Activated naive CD8-positive, alpha-beta T cell treated with anti-CD3 and anti-CD28 coated beads for 36 hours (primary cell): ENCODE measurements around the gene KCTD19. TPM values are rescaled to one million over a fixed set of nuclear protein-coding genes. Genes with fewer than 3 reads are reported as not detected.

Source experiments
- total RNA-seq, 2 experiments: library from RNA; stranded (reverse); gene quantifications; one replicate each; pipeline ENCODE4 v1.2.3, GENCODE V29; 2021

The KCTD19 gene
- total RNA-seq, 2 experiments from 2014 or later, result 2.2 to 3.0 TPM

Other genes with a start within 250 kb of the KCTD19 start
- gene PHAF1, start 216.8 kb downstream of the KCTD19 start, total RNA-seq, result 10 to 100 TPM; 13.8 to 14.9 TPM
- 1 to 10 TPM; 1.5 to 1.7 TPM for gene B3GNT9, start 175.7 kb downstream of the KCTD19 start, total RNA-seq
- 10 to 100 TPM; 15.3 to 16.0 TPM for gene TRADD, start 166.8 kb downstream of the KCTD19 start, total RNA-seq
- gene FBXL8, start 166.8 kb downstream of the KCTD19 start, total RNA-seq, result 1 to 10 TPM; 7.9 to 8.5 TPM
- gene HSF4, start 162.0 kb downstream of the KCTD19 start, total RNA-seq, result 10 to 100 TPM in 1 of 2 experiments, 1 to 10 TPM in 1; 9.3 to 10.1 TPM
- gene NOL3, start 156.2 kb downstream of the KCTD19 start, total RNA-seq, result 1 to 10 TPM; 6.1 to 6.4 TPM
- gene MATCAP1, start 142.8 kb downstream of the KCTD19 start, total RNA-seq, result 10 to 100 TPM; 15.8 to 16.7 TPM
- gene EXOC3L1, start 136.6 kb downstream of the KCTD19 start, total RNA-seq, result under 1 TPM in 1 of 2 experiments, not detected in 1; 0.19 TPM
- gene E2F4, start 134.6 kb downstream of the KCTD19 start, total RNA-seq, result 100 to 1,000 TPM; 130 to 136 TPM
- gene ELMO3, start 127.6 kb downstream of the KCTD19 start, total RNA-seq, result 1 to 10 TPM; 4.3 to 4.5 TPM
- gene TMEM208, start 99.6 kb downstream of the KCTD19 start, total RNA-seq, result 10 to 100 TPM; 46.5 to 48.6 TPM
- gene FHOD1, start 79.3 kb downstream of the KCTD19 start, total RNA-seq, result 10 to 100 TPM; 76.4 to 79.9 TPM
- 1 to 10 TPM; 5.8 to 6.1 TPM for gene SLC9A5, start 77.8 kb downstream of the KCTD19 start, total RNA-seq
- gene PLEKHG4, start 47.2 kb downstream of the KCTD19 start, total RNA-seq, result 10 to 100 TPM; 30.8 to 37.0 TPM
- 1 to 10 TPM in 1 of 2 experiments, under 1 TPM in 1; 0.82 to 1.1 TPM for gene LRRC36, start 74 bp upstream of the KCTD19 start, total RNA-seq
- not detected for gene TPPP3, start 66.8 kb upstream of the KCTD19 start, total RNA-seq
- 1 to 10 TPM in 1 of 2 experiments, under 1 TPM in 1; 0.76 to 1.2 TPM for gene ZDHHC1, start 89.7 kb upstream of the KCTD19 start, total RNA-seq
- 1 to 10 TPM; 2.8 to 3.1 TPM for gene HSD11B2, start 104.4 kb upstream of the KCTD19 start, total RNA-seq
- gene ATP6V0D1, start 154.4 kb upstream of the KCTD19 start, total RNA-seq, result 10 to 100 TPM; 33.0 to 33.6 TPM
- under 1 TPM in 1 of 2 experiments, not detected in 1; 0.40 TPM for gene AGRP, start 156.8 kb upstream of the KCTD19 start, total RNA-seq
- 10 to 100 TPM; 13.9 to 14.0 TPM for gene RIPOR1, start 202.1 kb upstream of the KCTD19 start, total RNA-seq
- 10 to 100 TPM; 55.8 to 55.9 TPM for gene CTCF, start 235.8 kb upstream of the KCTD19 start, total RNA-seq